Measurements from ENCODE around the gene EVI5L. TPM values are rescaled to one million over a fixed set of nuclear protein-coding genes. Genes with fewer than 3 reads are reported as not detected.
A peak's percentile ranks its signal among the peaks of the same experiment; 100 is the strongest.

The EVI5L gene
- total and polyA plus RNA-seq, 2 of the 13 experiments (the other 11 are each of a cell fraction or from before 2014, with no cell fraction given): 1.7 to 2.4 TPM

GRCh38 chr19:7872306-7873204, 42.5 kb downstream of the EVI5L start (continued):
- TF ChIP-seq GFI1 (CRISPR knock-in tag; IDR thresholded peaks at IDR 0.05; ENCODE audit: borderline replicate concordance) (no peak), IRF9 (CRISPR knock-in tag; IDR thresholded peaks at IDR 0.05; ENCODE audit: borderline replicate concordance) (no peak), ERF (CRISPR knock-in tag; IDR thresholded peaks at IDR 0.05) (no peak)

DNA sequence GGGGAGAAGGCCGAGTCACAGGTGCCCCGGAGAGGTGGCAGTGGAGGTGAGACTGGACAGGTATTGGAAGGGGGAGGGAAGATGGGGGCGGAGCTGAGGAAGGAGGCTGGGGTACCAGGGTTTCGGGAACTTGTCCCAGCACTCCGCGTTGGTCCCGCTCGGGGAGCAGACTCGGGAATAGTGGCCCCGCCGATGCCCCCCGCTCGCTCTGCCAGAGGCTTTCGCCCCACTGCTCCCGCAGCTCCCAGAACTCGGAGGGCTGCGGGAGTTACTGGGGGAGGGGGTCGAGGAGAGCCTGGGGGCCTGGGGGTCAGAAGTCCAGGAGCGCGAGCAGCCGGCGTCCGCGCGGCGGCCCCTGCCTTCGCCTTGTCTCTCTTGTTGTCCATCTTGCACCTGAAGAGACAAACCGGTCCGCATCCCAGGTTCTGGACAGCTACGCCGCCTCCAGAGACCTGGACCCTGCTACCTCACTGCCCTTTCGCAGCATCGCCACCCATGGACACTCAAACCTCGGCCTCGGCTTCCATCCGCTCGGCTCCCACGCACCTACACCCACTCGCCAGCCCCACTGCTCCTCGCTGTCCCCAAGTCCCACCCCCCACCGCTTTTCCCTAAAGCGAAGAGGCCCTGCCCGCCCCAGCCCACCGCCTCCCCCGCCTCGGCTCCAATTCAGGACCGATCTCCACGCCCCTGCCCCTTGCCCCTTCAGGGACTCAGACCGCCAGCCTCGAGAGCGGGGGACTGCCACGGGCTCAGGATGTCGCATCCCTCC, 43.5 kb downstream of the EVI5L start:
- DNase-seq (ENCODE audit: low spot score) (no peak), ATAC-seq (no peak), FAIRE-seq (no peak)
- TF ChIP-seq AGO1 (IDR thresholded peaks at IDR 0.05; ENCODE audit: low read depth, low read length, poor library complexity, severe bottlenecking): peak; percentile 17
- TF ChIP-seq, protein P1, sequence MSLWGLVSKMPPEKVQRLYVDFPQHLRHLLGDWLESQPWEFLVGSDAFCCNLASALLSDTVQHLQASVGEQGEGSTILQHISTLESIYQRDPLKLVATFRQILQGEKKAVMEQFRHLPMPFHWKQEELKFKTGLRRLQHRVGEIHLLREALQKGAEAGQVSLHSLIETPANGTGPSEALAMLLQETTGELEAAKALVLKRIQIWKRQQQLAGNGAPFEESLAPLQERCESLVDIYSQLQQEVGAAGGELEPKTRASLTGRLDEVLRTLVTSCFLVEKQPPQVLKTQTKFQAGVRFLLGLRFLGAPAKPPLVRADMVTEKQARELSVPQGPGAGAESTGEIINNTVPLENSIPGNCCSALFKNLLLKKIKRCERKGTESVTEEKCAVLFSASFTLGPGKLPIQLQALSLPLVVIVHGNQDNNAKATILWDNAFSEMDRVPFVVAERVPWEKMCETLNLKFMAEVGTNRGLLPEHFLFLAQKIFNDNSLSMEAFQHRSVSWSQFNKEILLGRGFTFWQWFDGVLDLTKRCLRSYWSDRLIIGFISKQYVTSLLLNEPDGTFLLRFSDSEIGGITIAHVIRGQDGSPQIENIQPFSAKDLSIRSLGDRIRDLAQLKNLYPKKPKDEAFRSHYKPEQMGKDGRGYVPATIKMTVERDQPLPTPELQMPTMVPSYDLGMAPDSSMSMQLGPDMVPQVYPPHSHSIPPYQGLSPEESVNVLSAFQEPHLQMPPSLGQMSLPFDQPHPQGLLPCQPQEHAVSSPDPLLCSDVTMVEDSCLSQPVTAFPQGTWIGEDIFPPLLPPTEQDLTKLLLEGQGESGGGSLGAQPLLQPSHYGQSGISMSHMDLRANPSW (CRISPR knock-in tag; IDR thresholded peaks at IDR 0.05; ENCODE audit: borderline replicate concordance): no peak
- no peak for TF ChIP-seq ZSCAN25 (CRISPR knock-in tag; IDR thresholded peaks at IDR 0.05)
- TF ChIP-seq MAF1 (CRISPR knock-in tag; IDR thresholded peaks at IDR 0.05; ENCODE audit: borderline replicate concordance): no peak
- peak; percentile 52 for TF ChIP-seq HNRNPK (IDR thresholded peaks at IDR 0.05; ENCODE audit: low read depth, low read length, poor library complexity, severe bottlenecking)
- Histone ChIP-seq H3K9ac (ENCODE audit: insufficient read depth, low read depth, low read length) (no peak overlapping the region), H3K79me2 (ENCODE audit: insufficient read depth, low read length) (no peaks in the 10 kb centered on the region), H3K9me3 (ENCODE audit: low read length) (no peaks in the 10 kb centered on the region), H3K4me3 (replicated peaks in 1 of 3; ENCODE audit: insufficient read depth in 1 of 3, low read depth in 2 of 3, low read length in 3 of 3) (peak overlapping the region; percentile 40 to 73 (median 59); a peak in 4 of 6 replicates), H3K4me2 (ENCODE audit: low read depth, low read length) (peak overlapping the region; percentile 97), H3K4me1 (ENCODE audit: insufficient read depth, low read length) (peaks cover 42% of the 10 kb centered on the region), H3K36me3 (replicated peaks in 1 of 2; ENCODE audit: control insufficient read depth in 1 of 2, insufficient read depth in 2 of 2, low read length in 2 of 2) (no peaks in the 10 kb centered on the region), H3K27me3 (ENCODE audit: control insufficient read depth in 1 of 2, insufficient read depth in 2 of 2, low read length in 2 of 2) (peaks cover 0 to 4% of the 10 kb centered on the region in 2 experiments; a peak in 1 of 5 replicates), H4K20me1 (ENCODE audit: insufficient read depth, low read length) (no peaks in the 10 kb centered on the region; the same call in 1 of the 2 replicates), H2AFZ (ENCODE audit: low read length) (no peak overlapping the region), H3K27ac (ENCODE audit: extremely low read length, insufficient read depth, low read length) (no peak overlapping the region)
- BruUV-seq (replicated peaks): no TSS peak
- ChIA-PET POLR2A (no interaction called here), CTCF (ENCODE audit: low intra/inter-chr PET ratio, low total read pairs) (no interaction called here)
- in situ Hi-C loops (cut with HindIII; ENCODE audit: extremely low pct_ligation_motif_present, low pct_unique_long_range_greater_than_20kb): no loop called here
- intact Hi-C loops (cut with micrococcal nuclease; ENCODE audit: unreplicated experiment): loop anchor here (10.0 kb wide), 1 partner anchor 1139 kb away; the partner anchor contains the start of genes GPR108 and TRIP10
- WGBS (ENCODE audit: low lambda C conversion rate): 70% methylated on average over 44 of the region's 53 CpGs
